Activated naive CD4-positive, alpha-beta T cell treated with anti-CD3 and anti-CD28 coated beads, Interleukin-2, amount 50 U/mL, for 24 hours (primary cell): ENCODE data around the gene KREMEN1.
"Not testable (repeated sequence)": the region's sequence is repeated elsewhere in the genome, so short reads cannot be mapped to it uniquely, and the experiment has no call there.

ENCODE experiments used
- H3K27ac Mint-ChIP-seq: one replicate; pipeline ENCODE4 v1.8.0; 2021; ENCODE audit warnings: mild to moderate bottlenecking, mixed read lengths
- H3K27me3 Mint-ChIP-seq: one replicate; pipeline ENCODE4 v1.8.0; 2021; ENCODE audit warnings: mixed read lengths
- H3K36me3 Mint-ChIP-seq: one replicate; pipeline ENCODE4 v1.8.0; 2021; ENCODE audit warnings: mixed read lengths
- H3K4me1 Mint-ChIP-seq: one replicate; pipeline ENCODE4 v1.8.0; 2021; ENCODE audit warnings: mixed read lengths
- H3K4me3 Mint-ChIP-seq: one replicate; pipeline ENCODE4 v1.8.0; 2021; ENCODE audit warnings: mild to moderate bottlenecking, mixed read lengths
- H3K9me3 Mint-ChIP-seq: one replicate; pipeline ENCODE4 v1.8.0; 2021; ENCODE audit warnings: mixed read lengths

Gene KREMEN1

DNA sequence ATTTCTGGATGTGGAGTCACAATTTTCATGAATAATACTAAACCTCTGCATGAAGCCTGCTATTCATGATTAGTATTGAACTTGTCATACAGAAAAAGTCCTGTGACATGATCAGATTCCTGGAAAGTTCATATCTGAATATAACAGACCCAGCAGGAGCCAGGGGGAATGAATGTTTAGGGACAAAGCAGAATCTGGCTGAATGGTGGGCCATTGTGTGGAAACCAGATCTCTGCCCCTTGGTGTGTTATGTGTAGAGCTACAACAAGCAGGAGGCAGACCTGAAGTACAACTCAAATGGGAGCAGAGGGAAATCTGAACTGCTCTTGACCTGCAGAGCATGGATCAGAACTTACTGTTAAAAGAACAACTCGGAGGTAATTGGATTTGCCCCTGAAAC lies 30.3 kb downstream of the KREMEN1 start:
- H3K36me3 Mint-ChIP-seq = no peaks in the 10 kb centered on the region
- no peaks in the 10 kb centered on the region for H3K4me1 Mint-ChIP-seq
- H3K27me3 Mint-ChIP-seq = peaks cover 2% of the 10 kb centered on the region
- no peaks in the 10 kb centered on the region for H3K9me3 Mint-ChIP-seq
- no peak overlapping the region for H3K27ac Mint-ChIP-seq
- H3K4me3 Mint-ChIP-seq = no peak overlapping the region

DNA sequence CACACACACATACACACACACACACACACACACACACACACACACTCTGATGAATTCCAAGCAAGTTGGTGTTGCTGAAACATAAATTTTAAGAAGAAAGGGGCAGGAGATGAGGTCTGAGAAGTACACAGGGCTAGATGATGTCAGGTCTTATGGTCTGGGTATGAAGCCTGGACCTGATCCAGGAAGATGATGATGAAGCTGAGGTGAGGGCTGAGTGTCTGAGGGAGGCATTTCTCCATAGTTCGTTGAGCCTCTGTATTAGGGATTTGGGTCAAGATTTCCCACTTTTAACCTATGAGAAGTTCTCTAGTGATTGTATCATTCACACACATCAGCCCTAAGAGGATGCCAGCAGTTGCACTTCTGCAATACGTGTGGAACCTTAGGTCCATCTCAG lies 32.6 kb downstream of the KREMEN1 start:
- Mint-ChIP-seq H3K36me3 (no peaks in the 10 kb centered on the region), H3K9me3 (no peaks in the 10 kb centered on the region), H3K27me3 (peaks cover 3% of the 10 kb centered on the region), H3K4me3 (no peak overlapping the region), H3K4me1 (no peaks in the 10 kb centered on the region), H3K27ac (no peak overlapping the region)

GRCh38 chr22:29106839-29107238 lies 34.0 kb downstream of the KREMEN1 start:
- no peaks in the 10 kb centered on the region for H3K4me1 Mint-ChIP-seq
- H3K27me3 Mint-ChIP-seq = peaks cover 3% of the 10 kb centered on the region
- no peak overlapping the region for H3K27ac Mint-ChIP-seq
- H3K9me3 Mint-ChIP-seq = no peaks in the 10 kb centered on the region
- H3K4me3 Mint-ChIP-seq = no peak overlapping the region
- H3K36me3 Mint-ChIP-seq = no peaks in the 10 kb centered on the region

- Mint-ChIP-seq H3K36me3 (no peaks in the 10 kb centered on the region), H3K4me1 (no peaks in the 10 kb centered on the region), H3K27ac (no peak overlapping the region), H3K9me3 (no peaks in the 10 kb centered on the region), H3K27me3 (peaks cover 5% of the 10 kb centered on the region), H3K4me3 (no peak overlapping the region)
These were observed 35.3 kb downstream of the KREMEN1 start for GRCh38 chr22:29108137-29108536.

DNA sequence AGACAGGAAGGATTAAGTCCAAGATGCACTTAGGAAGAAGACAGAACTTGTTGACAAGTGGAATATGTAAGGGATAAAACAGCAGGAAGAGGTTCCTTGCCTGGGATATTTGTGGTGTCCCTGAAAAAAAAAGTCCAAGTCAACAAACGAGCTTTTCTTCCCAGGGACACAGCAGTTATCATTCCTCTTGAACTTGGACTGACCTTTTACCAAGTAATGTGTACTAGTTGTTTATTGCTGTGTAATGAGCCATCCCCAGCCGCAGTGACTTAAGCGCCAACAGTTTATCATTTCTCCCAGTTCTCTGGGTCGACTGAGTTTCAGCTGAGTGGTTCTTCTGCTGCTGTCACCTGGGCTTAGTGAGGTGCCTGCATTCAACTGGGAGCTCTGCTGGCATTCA lies 37.0 kb downstream of the KREMEN1 start:
- Mint-ChIP-seq H3K27me3 (peaks cover 7% of the 10 kb centered on the region), H3K9me3 (no peaks in the 10 kb centered on the region), H3K4me3 (no peak overlapping the region), H3K27ac (no peak overlapping the region), H3K4me1 (no peaks in the 10 kb centered on the region), H3K36me3 (no peaks in the 10 kb centered on the region)

DNA sequence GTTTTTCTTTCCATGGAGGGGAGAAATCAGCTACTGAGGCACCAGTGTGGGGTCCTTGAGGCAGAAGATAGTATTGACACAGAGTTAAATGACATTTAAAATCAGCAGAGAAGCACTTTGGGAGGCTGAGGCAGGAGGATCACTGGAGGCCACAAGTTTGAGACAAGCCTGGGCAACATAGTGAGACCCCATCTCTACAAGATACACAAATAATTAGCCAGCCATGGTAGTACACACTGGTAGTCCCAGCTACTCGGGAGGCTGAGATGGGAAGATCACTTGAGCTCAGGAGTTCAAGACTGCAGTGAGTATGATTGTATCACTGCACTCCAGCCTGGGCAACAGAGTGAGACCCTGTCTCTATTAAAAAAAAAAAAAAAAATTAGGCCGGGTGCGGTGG lies 38.1 kb downstream of the KREMEN1 start:
- Mint-ChIP-seq H3K36me3 (no peaks in the 10 kb centered on the region), H3K27me3 (peaks cover 13% of the 10 kb centered on the region), H3K27ac (no peak overlapping the region), H3K4me3 (no peak overlapping the region), H3K9me3 (no peaks in the 10 kb centered on the region), H3K4me1 (no peaks in the 10 kb centered on the region)

- peaks cover 18% of the 10 kb centered on the region for H3K27me3 Mint-ChIP-seq
These were observed 39.3 kb downstream of the KREMEN1 start for GRCh38 chr22:29112121-29112520.

GRCh38 chr22:29112681-29113080 lies 39.8 kb downstream of the KREMEN1 start:
- Mint-ChIP-seq H3K4me1 (no peaks in the 10 kb centered on the region), H3K4me3 (no peak overlapping the region)

More at GRCh38 chr22:29112121-29112520, 39.3 kb downstream of the KREMEN1 start:
- H3K9me3 Mint-ChIP-seq = no peaks in the 10 kb centered on the region
- no peaks in the 10 kb centered on the region for H3K4me1 Mint-ChIP-seq
- H3K27ac Mint-ChIP-seq = no peak overlapping the region
- no peaks in the 10 kb centered on the region for H3K36me3 Mint-ChIP-seq
- H3K4me3 Mint-ChIP-seq = no peak overlapping the region

DNA sequence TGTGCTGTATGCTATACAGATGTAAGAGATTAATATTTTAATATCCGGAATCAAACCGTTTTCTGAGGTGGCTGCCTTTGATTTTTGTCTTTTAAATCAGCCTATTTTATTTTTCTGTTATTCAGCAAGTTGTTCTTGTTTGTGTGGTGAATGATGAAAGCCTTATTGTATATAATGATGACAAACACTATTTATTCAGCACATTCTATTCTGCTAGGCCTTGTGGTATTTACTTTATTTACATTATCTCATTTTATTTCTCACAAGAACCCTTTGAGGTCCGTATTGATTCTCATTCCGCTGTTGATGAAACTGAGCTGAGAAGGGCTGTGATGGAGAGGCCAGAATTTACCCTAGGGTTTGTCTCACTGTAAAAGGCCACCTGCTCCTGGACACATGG lies 40.5 kb downstream of the KREMEN1 start:
- Mint-ChIP-seq H3K36me3 (no peaks in the 10 kb centered on the region), H3K4me3 (no peak overlapping the region), H3K27ac (no peak overlapping the region), H3K9me3 (no peaks in the 10 kb centered on the region), H3K4me1 (no peaks in the 10 kb centered on the region), H3K27me3 (peaks cover 23% of the 10 kb centered on the region)

More at GRCh38 chr22:29112681-29113080, 39.8 kb downstream of the KREMEN1 start:
- no peak overlapping the region for H3K27ac Mint-ChIP-seq
- H3K9me3 Mint-ChIP-seq = no peaks in the 10 kb centered on the region
- H3K36me3 Mint-ChIP-seq = no peaks in the 10 kb centered on the region
- H3K27me3 Mint-ChIP-seq = peaks cover 20% of the 10 kb centered on the region

DNA sequence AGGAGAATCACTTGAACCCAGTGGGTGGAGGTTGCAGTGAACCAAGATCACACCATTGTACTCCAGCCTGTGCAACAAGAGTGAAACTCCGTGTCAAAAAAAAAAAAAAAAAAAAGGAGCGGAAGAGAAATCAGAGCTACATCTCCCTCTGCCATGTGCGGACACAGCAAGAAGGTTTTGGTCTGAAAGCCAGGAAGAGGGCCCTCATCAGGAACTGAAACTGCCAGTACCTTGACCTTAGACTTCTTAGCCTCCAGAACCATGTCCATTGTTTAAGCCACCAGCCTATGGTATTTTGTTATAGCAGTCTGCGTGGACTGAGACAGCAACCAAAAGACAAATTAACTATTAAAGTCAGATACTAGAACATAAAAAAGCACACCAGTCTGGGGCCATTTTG lies 41.6 kb downstream of the KREMEN1 start:
- H3K36me3 Mint-ChIP-seq = no peaks in the 10 kb centered on the region
- H3K4me1 Mint-ChIP-seq = no peaks in the 10 kb centered on the region
- no peak overlapping the region for H3K27ac Mint-ChIP-seq
- H3K9me3 Mint-ChIP-seq = no peaks in the 10 kb centered on the region
- H3K4me3 Mint-ChIP-seq = no peak overlapping the region
- peaks cover 24% of the 10 kb centered on the region for H3K27me3 Mint-ChIP-seq

- H3K27me3 Mint-ChIP-seq = peaks cover 31% of the 10 kb centered on the region
- H3K4me3 Mint-ChIP-seq = no peak overlapping the region
- peaks cover 5% of the 10 kb centered on the region for H3K9me3 Mint-ChIP-seq
These were observed 43.0 kb downstream of the KREMEN1 start for GRCh38 chr22:29115682-29116288.

GRCh38 chr22:29116397-29117123 lies 43.7 kb downstream of the KREMEN1 start:
- H3K36me3 Mint-ChIP-seq = peaks cover 5% of the 10 kb centered on the region
- peaks cover 5% of the 10 kb centered on the region for H3K9me3 Mint-ChIP-seq
- no peak overlapping the region for H3K4me3 Mint-ChIP-seq
- H3K27me3 Mint-ChIP-seq = peaks cover 31% of the 10 kb centered on the region
- no peaks in the 10 kb centered on the region for H3K4me1 Mint-ChIP-seq
- H3K27ac Mint-ChIP-seq = no peak overlapping the region

More at GRCh38 chr22:29115682-29116288, 43.0 kb downstream of the KREMEN1 start:
- H3K4me1 Mint-ChIP-seq = no peaks in the 10 kb centered on the region
- H3K36me3 Mint-ChIP-seq = peaks cover 5% of the 10 kb centered on the region
- no peak overlapping the region for H3K27ac Mint-ChIP-seq

- peaks cover 29% of the 10 kb centered on the region for H3K27me3 Mint-ChIP-seq
These were observed 45.1 kb downstream of the KREMEN1 start for GRCh38 chr22:29117799-29118477.

GRCh38 chr22:29120098-29120912 lies 47.5 kb downstream of the KREMEN1 start:
- not testable (repeated sequence) for H3K36me3 Mint-ChIP-seq, H3K9me3 Mint-ChIP-seq, H3K4me1 Mint-ChIP-seq, H3K4me3 Mint-ChIP-seq
- peaks cover 23% of the 10 kb centered on the region for H3K27me3 Mint-ChIP-seq
- peak overlapping the region; percentile 93 for H3K27ac Mint-ChIP-seq

More at GRCh38 chr22:29117799-29118477, 45.1 kb downstream of the KREMEN1 start:
- no peak overlapping the region for H3K27ac Mint-ChIP-seq
- peaks cover 5% of the 10 kb centered on the region for H3K9me3 Mint-ChIP-seq
- H3K4me1 Mint-ChIP-seq = no peaks in the 10 kb centered on the region
- no peak overlapping the region for H3K4me3 Mint-ChIP-seq
- peaks cover 5% of the 10 kb centered on the region for H3K36me3 Mint-ChIP-seq

GRCh38 chr22:29121124-29121523 lies 48.3 kb downstream of the KREMEN1 start:
- H3K4me1 Mint-ChIP-seq = no peaks in the 10 kb centered on the region

More at GRCh38 chr22:29121124-29121523, 48.3 kb downstream of the KREMEN1 start:
- Mint-ChIP-seq H3K9me3 (peaks cover 5% of the 10 kb centered on the region), H3K36me3 (peaks cover 5% of the 10 kb centered on the region), H3K4me3 (no peak overlapping the region), H3K27me3 (peaks cover 17% of the 10 kb centered on the region), H3K27ac (no peak overlapping the region)
